ENCODE results near the gene DPP6. TPM values are rescaled to one million over a fixed set of nuclear protein-coding genes. Genes with fewer than 3 reads are reported as not detected.

The DPP6 gene
- total RNA-seq, 1 donor from 2014 or later, result not detected

DNA sequence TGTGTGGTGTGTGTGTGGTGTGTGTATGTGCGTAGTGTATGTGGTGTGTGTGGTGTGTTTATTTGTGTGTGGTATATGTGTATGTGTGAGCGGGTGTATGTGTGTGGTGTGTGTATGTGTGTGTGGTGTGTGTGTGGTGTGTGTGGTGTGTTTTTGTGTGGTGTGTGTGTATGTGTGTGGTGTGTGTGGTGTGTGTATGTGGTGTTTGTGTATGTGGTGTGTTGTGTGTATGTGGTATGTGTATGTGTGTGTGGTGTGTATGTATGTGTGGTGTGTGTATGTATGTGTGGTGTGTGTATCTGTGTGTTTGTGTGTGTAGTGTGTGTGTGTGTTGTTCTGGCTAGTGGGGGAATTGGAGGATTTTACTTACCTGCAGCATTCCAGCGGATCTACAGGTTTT, 523.3 kb downstream of the DPP6 start:
- Mint-ChIP-seq H3K9me3 (ENCODE audit: unreplicated experiment) (peaks cover 18% of the 10 kb centered on the region), H3K4me1 (ENCODE audit: low read depth, unreplicated experiment) (no peaks in the 10 kb centered on the region), H3K36me3 (ENCODE audit: unreplicated experiment) (peaks cover 2% of the 10 kb centered on the region), H3K27ac (ENCODE audit: unreplicated experiment) (no peak overlapping the region), H3K27me3 (ENCODE audit: unreplicated experiment) (peaks cover 6% of the 10 kb centered on the region), H3K4me3 (ENCODE audit: unreplicated experiment) (no peak overlapping the region)
- TF ChIP-seq CTCF (IDR thresholded peaks at IDR 0.05; ENCODE audit: partially characterized antibody, unreplicated experiment), result no peak
- no peak for DNase-seq

DNA sequence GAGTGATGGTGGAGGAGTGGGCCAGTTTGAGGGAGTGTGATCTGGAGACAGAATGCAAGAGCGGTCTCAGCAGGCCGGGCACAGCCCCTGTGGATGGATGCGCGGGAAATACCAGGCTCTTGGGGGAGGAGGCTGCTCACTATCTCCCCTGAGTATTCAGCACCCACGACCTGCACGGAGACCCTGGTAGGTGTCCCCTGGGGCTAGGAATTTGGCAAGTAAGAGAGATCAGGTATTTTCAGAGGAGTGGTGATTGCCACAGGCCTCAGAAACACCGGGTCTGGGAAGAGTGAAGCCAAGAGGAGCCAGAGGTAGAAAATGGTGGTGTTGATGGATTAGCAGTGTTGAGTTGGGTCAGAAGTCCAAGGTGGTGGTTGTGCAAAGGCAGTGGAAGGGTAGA, 524.4 kb downstream of the DPP6 start:
- TF ChIP-seq CTCF (IDR thresholded peaks at IDR 0.05; ENCODE audit: partially characterized antibody, unreplicated experiment), result no peak
- peaks cover 6% of the 10 kb centered on the region for H3K27me3 Mint-ChIP-seq (ENCODE audit: unreplicated experiment)
- no peak overlapping the region for H3K4me3 Mint-ChIP-seq (ENCODE audit: unreplicated experiment)
- DNase-seq, result no peak
- no peaks in the 10 kb centered on the region for H3K4me1 Mint-ChIP-seq (ENCODE audit: low read depth, unreplicated experiment)
- H3K27ac Mint-ChIP-seq (ENCODE audit: unreplicated experiment), result no peak overlapping the region
- peaks cover 5% of the 10 kb centered on the region for H3K36me3 Mint-ChIP-seq (ENCODE audit: unreplicated experiment)
- H3K9me3 Mint-ChIP-seq (ENCODE audit: unreplicated experiment), result peaks cover 23% of the 10 kb centered on the region

DNA sequence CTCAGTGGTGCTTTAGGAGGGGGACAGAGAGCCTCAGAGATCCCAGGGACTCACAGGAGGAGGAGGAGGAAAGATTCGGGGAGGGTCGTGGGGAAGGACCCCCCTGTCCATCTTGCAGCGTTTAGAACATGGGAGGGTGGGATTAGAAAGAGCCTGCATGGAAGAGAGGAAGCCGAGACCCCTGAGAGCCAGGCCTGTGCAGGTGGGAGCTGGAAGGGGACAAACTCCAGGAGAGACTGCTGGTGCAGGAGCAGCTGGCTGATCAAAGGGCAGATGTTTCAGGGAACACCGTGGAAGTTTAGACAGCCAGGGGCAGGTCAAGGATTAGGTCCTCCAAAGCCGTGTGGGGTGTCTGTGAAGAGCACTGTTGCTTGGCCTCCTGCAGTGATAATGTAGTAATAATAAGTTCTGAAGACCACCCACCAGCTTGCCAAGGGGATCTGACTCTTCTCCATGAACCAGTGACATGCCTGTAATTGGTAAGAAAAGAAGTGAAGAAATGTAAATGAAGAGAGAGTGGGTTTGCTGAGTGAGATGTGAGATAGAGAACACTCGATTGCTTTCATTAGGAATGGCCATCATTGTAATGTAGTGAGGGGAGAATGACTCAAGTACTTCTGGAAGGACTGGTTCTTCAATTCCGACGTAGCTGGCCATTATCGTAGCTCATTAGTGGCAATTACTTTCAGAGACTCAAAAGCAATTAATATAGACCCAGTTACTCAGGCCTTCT, 525.1 kb downstream of the DPP6 start:
- Mint-ChIP-seq H3K36me3 (ENCODE audit: unreplicated experiment) (peaks cover 7% of the 10 kb centered on the region), H3K4me1 (ENCODE audit: low read depth, unreplicated experiment) (no peaks in the 10 kb centered on the region), H3K27me3 (ENCODE audit: unreplicated experiment) (peaks cover 6% of the 10 kb centered on the region), H3K4me3 (ENCODE audit: unreplicated experiment) (no peak overlapping the region), H3K9me3 (ENCODE audit: unreplicated experiment) (peaks cover 25% of the 10 kb centered on the region), H3K27ac (ENCODE audit: unreplicated experiment) (no peak overlapping the region)
- TF ChIP-seq CTCF (IDR thresholded peaks at IDR 0.05; ENCODE audit: partially characterized antibody, unreplicated experiment), result no peak
- DNase-seq, result no peak

- TF ChIP-seq CTCF (IDR thresholded peaks at IDR 0.05; ENCODE audit: partially characterized antibody, unreplicated experiment), result no peak
- Mint-ChIP-seq H3K4me3 (ENCODE audit: unreplicated experiment) (no peak overlapping the region), H3K9me3 (ENCODE audit: unreplicated experiment) (peaks cover 32% of the 10 kb centered on the region), H3K36me3 (ENCODE audit: unreplicated experiment) (peaks cover 11% of the 10 kb centered on the region), H3K27me3 (ENCODE audit: unreplicated experiment) (peaks cover 8% of the 10 kb centered on the region), H3K27ac (ENCODE audit: unreplicated experiment) (no peak overlapping the region), H3K4me1 (ENCODE audit: low read depth, unreplicated experiment) (no peaks in the 10 kb centered on the region)
- no peak for DNase-seq
These were observed 526.1 kb downstream of the DPP6 start for GRCh38 chr7:154578336-154578735.

DNA sequence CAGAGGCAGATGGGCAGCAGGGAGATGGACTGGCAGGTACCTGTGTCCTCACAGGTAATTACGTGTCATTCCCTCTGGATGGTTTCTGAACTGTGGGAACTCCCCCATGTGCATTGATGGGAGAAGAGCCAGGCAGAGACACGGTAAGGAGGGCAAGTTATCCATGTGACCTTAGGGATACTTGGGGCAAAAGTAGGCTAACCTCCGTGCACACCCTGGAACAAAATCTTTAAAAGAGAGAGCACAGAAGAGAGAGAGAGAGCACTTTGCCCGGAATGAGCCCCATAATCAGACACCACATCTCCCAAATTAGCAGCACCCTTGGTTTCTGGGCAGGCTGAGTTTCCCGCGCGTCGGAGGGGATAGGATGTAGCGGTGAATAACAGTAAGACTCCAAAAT, 527.5 kb downstream of the DPP6 start:
- no peaks in the 10 kb centered on the region for H3K4me1 Mint-ChIP-seq (ENCODE audit: low read depth, unreplicated experiment)
- H3K4me3 Mint-ChIP-seq (ENCODE audit: unreplicated experiment), result no peak overlapping the region
- peaks cover 41% of the 10 kb centered on the region for H3K9me3 Mint-ChIP-seq (ENCODE audit: unreplicated experiment)
- DNase-seq, result no peak
- H3K27me3 Mint-ChIP-seq (ENCODE audit: unreplicated experiment), result peaks cover 12% of the 10 kb centered on the region
- TF ChIP-seq CTCF (IDR thresholded peaks at IDR 0.05; ENCODE audit: partially characterized antibody, unreplicated experiment), result no peak
- no peak overlapping the region for H3K27ac Mint-ChIP-seq (ENCODE audit: unreplicated experiment)
- peaks cover 11% of the 10 kb centered on the region for H3K36me3 Mint-ChIP-seq (ENCODE audit: unreplicated experiment)

Measured in glutamatergic neuron (in vitro differentiated cells).